ENCODE data around the gene TRPT1. TPM values are rescaled to one million over a fixed set of nuclear protein-coding genes. Genes with fewer than 3 reads are reported as not detected.

TRPT1 gene
- total RNA-seq, 3 donors from 2014 or later (not counting 1 experiment from before 2014, with no cell fraction given) = 22.7 to 30.8 (median 28.5) TPM

- Mint-ChIP-seq H3K4me3 (peak overlapping the region; percentile 88), H3K27me3 (ENCODE audit: low read depth in 2 of 2) (no peaks in the 10 kb centered on the region), H3K4me1 (peaks cover 24 to 52% of the 10 kb centered on the region in 2 donors), H3K9me3 (no peaks in the 10 kb centered on the region), H3K27ac (peak overlapping the region; percentile 82 to 85), H3K36me3 (no peaks in the 10 kb centered on the region)
- peak; percentile 22 to 52 (median 25) for ATAC-seq
- Histone ChIP-seq H3K4me3 (ENCODE audit: low read length) (peak overlapping the region; percentile 74), H3K27ac (ENCODE audit: low read length) (peak overlapping the region; percentile 67), H3K27me3 (ENCODE audit: control insufficient read depth, insufficient read depth, low read length) (no peaks in the 10 kb centered on the region), H3K9me3 (ENCODE audit: control insufficient read depth, insufficient read depth, low read length) (no peaks in the 10 kb centered on the region), H3K36me3 (ENCODE audit: control insufficient read depth, insufficient read depth, low read length) (peaks cover 17% of the 10 kb centered on the region), H3K4me1 (ENCODE audit: control insufficient read depth, insufficient read depth, low read length) (peaks cover 55% of the 10 kb centered on the region)
- DNase-seq = peak; percentile 54 to 75
- TF ChIP-seq CTCF (IDR thresholded peaks at IDR 0.05) = no peak
- under 1% methylated on average over 26 of the region's 26 CpGs for WGBS (ENCODE audit: insufficient coverage)
- intact Hi-C loops (cut with micrococcal nuclease) = no loop called here
Measured at GRCh38 chr11:64226507-64227051, 593 bp upstream of the TRPT1 start.

GRCh38 chr11:64224891-64225607 is 937 bp downstream of the TRPT1 start:
- Histone ChIP-seq H3K4me3 (ENCODE audit: low read length) (peak overlapping the region; percentile 74), H3K36me3 (ENCODE audit: control insufficient read depth, insufficient read depth, low read length) (peaks cover 31% of the 10 kb centered on the region), H3K27ac (ENCODE audit: low read length) (peak overlapping the region; percentile 59), H3K9me3 (ENCODE audit: control insufficient read depth, insufficient read depth, low read length) (no peaks in the 10 kb centered on the region), H3K27me3 (ENCODE audit: control insufficient read depth, insufficient read depth, low read length) (no peaks in the 10 kb centered on the region), H3K4me1 (ENCODE audit: control insufficient read depth, insufficient read depth, low read length) (peaks cover 42% of the 10 kb centered on the region)
- intact Hi-C loops (cut with micrococcal nuclease) = no loop called here
- Mint-ChIP-seq H3K9me3 (no peaks in the 10 kb centered on the region), H3K4me3 (peak overlapping the region; percentile 88), H3K36me3 (no peaks in the 10 kb centered on the region), H3K27ac (peak overlapping the region; percentile 82 to 85), H3K27me3 (ENCODE audit: low read depth in 2 of 2) (no peaks in the 10 kb centered on the region), H3K4me1 (peaks cover 21 to 47% of the 10 kb centered on the region in 2 donors)
- DNase-seq = no peak
- TF ChIP-seq CTCF (IDR thresholded peaks at IDR 0.05) = no peak
- ATAC-seq = no peak
- 74% methylated on average over 22 of the region's 22 CpGs for WGBS (ENCODE audit: insufficient coverage)

- H3K9me3 ChIP-seq (ENCODE audit: control insufficient read depth, insufficient read depth, low read length) = no peaks in the 10 kb centered on the region
- WGBS (ENCODE audit: insufficient coverage) = 94% methylated on average over 17 of the region's 17 CpGs
- H3K4me3 ChIP-seq (ENCODE audit: low read length) = no peak overlapping the region
- no peak overlapping the region for H3K27ac ChIP-seq (ENCODE audit: low read length)
- no peaks in the 10 kb centered on the region for H3K27me3 ChIP-seq (ENCODE audit: control insufficient read depth, insufficient read depth, low read length)
- Mint-ChIP-seq H3K36me3 (no peaks in the 10 kb centered on the region), H3K27ac (peak overlapping the region; percentile 18 to 85), H3K9me3 (no peaks in the 10 kb centered on the region), H3K4me1 (peaks cover 16 to 40% of the 10 kb centered on the region in 2 donors), H3K27me3 (ENCODE audit: low read depth in 2 of 2) (no peaks in the 10 kb centered on the region), H3K4me3 (peak overlapping the region; percentile 88)
- TF ChIP-seq CTCF (IDR thresholded peaks at IDR 0.05) = no peak
- no peak for DNase-seq
- peaks cover 36% of the 10 kb centered on the region for H3K4me1 ChIP-seq (ENCODE audit: control insufficient read depth, insufficient read depth, low read length)
- no peak for ATAC-seq
- intact Hi-C loops (cut with micrococcal nuclease) = no loop called here
- H3K36me3 ChIP-seq (ENCODE audit: control insufficient read depth, insufficient read depth, low read length) = peaks cover 38% of the 10 kb centered on the region
Measured at GRCh38 chr11:64224151-64224890, 1.7 kb downstream of the TRPT1 start.
